Skeletal muscle tissue (tissue), 5 donors: ENCODE results near the gene DEFB116. TPM values are rescaled to one million over a fixed set of nuclear protein-coding genes. Genes with fewer than 3 reads are reported as not detected.

Experiments
- H3K27ac ChIP-seq: one replicate; pipeline ENCODE4 v1.7.0; 2013; ENCODE audit warnings: mild to moderate bottlenecking, low read depth, low read length, inconsistent platforms
- H3K27me3 ChIP-seq, 3 donors: one replicate each; pipeline ENCODE4 v1.7.0; 2013; ENCODE audit warnings: low read length in 3 of 3; ENCODE audit not compliant: control insufficient read depth in 3 of 3, insufficient read depth in 3 of 3
- H3K36me3 ChIP-seq, 3 donors: one replicate each; pipeline ENCODE4 v1.7.0; 2013; ENCODE audit warnings: low read length in 3 of 3; ENCODE audit not compliant: control insufficient read depth in 3 of 3, insufficient read depth in 3 of 3
- H3K4me1 ChIP-seq, 3 donors: one replicate each; pipeline ENCODE4 v1.7.0; 2013; ENCODE audit warnings: low read length in 3 of 3, mild to moderate bottlenecking in 3 of 3; ENCODE audit not compliant: control insufficient read depth in 3 of 3, insufficient read depth in 3 of 3
- H3K4me3 ChIP-seq, 3 donors: one replicate each; pipeline ENCODE4 v1.7.0; 2013; ENCODE audit warnings: low read length in 3 of 3
- H3K9ac ChIP-seq, 3 donors: one replicate each; pipeline ENCODE4 v1.7.0; 2013; ENCODE audit warnings: low read length in 3 of 3, mild to moderate bottlenecking in 3 of 3, moderate library complexity in 2 of 3, low read depth in 1 of 3
- H3K9me3 ChIP-seq, 3 donors: one replicate each; pipeline ENCODE4 v1.7.0; 2013; ENCODE audit warnings: low read length in 3 of 3; ENCODE audit not compliant: control insufficient read depth in 3 of 3
- small RNA-seq: library from RNA; depleted of rRNA; stranded (forward); fragments of <200 nt; gene quantifications from one replicate; pipeline ENCODE3, GENCODE V24; 2014
- total RNA-seq: library from RNA; depleted of rRNA; stranded (reverse); fragments of >200 nt; gene quantifications from one replicate; pipeline ENCODE4 v1.2.3, GENCODE V29; 2014
- donor health status: Osteomylitis.

DEFB116 gene
- total RNA-seq, 1 donor from 2014 or later, result not detected

GRCh38 chr20:31256959-31257358, 51.4 kb downstream of the DEFB116 start:
- Histone ChIP-seq H3K36me3 (no peaks in the 10 kb centered on the region), H3K9me3 (no peaks in the 10 kb centered on the region), H3K27ac (no peak overlapping the region)

More at GRCh38 chr20:31256959-31257358, 51.4 kb downstream of the DEFB116 start:
- H3K9ac ChIP-seq, result no peak overlapping the region
- H3K4me1 ChIP-seq, result no peaks in the 10 kb centered on the region
- no peaks in the 10 kb centered on the region for H3K27me3 ChIP-seq
- H3K4me3 ChIP-seq, result no peak overlapping the region

Small RNA genes lying within 50 kb of the gene (small RNA-seq; reads per million reads assigned to genes)
- gene RNA5SP480, result not detected

Other genes starting within 250 kb of the DEFB116 start
- not detected for gene DEFB115, start 50.9 kb downstream of the DEFB116 start, total RNA-seq
- gene DEFB118, start 60.0 kb upstream of the DEFB116 start, total RNA-seq, result not detected
- not detected for gene DEFB119, start 82.0 kb upstream of the DEFB116 start, total RNA-seq
- not detected for gene DEFB121, start 97.6 kb upstream of the DEFB116 start, total RNA-seq
- not detected for gene DEFB123, start 132.0 kb upstream of the DEFB116 start, total RNA-seq
- gene DEFB124, start 166.5 kb upstream of the DEFB116 start, total RNA-seq, result not detected
- 4.7 TPM for gene REM1, start 166.7 kb upstream of the DEFB116 start, total RNA-seq
- 30.8 TPM for gene HM13, start 205.9 kb upstream of the DEFB116 start, total RNA-seq